ENCODE data around the gene VWA5B2. TPM values are rescaled to one million over a fixed set of nuclear protein-coding genes. Genes with fewer than 3 reads are reported as not detected.

Gene VWA5B2
- total RNA-seq, 1 experiment from 2014 or later = 10.6 TPM

DNA sequence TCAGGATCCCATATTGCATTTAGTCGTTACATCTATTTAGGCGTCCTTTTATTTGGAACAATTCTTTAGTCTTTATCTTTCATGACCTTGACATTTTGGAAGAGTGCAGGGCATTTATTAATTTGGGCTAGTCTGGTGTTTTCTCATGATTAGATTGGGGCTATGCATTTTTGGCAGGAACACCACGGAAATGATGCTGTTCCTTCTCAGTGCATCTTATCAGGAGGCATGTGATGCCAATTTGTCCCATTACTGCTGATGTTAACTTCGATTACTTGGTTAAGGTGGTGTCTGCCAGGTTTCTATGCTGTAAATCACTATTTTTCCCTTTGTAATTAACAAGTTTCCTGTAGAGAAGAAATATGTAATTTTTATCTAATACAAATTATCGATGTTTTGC lies 18.1 kb upstream of the VWA5B2 start:
- Histone ChIP-seq H2AFZ (ENCODE audit: low read depth, low read length, poor library complexity, severe bottlenecking) (no peak overlapping the region), H3K36me3 (ENCODE audit: control insufficient read depth in 1 of 2, insufficient read depth in 2 of 2, low read length in 2 of 2) (no peaks in the 10 kb centered on the region), H3K9ac (ENCODE audit: low read length) (no peak overlapping the region), H3K4me3 (replicated peaks in 1 of 2; ENCODE audit: low read depth in 1 of 2, low read length in 2 of 2) (no peak overlapping the region), H3K4me1 (ENCODE audit: control insufficient read depth in 1 of 2, insufficient read depth in 2 of 2, low read length in 2 of 2) (no peaks in the 10 kb centered on the region), H3K9me3 (ENCODE audit: control insufficient read depth in 1 of 2, insufficient read depth in 1 of 2, low read depth in 1 of 2, low read length in 2 of 2) (no peaks in the 10 kb centered on the region), H3K9me2 (ENCODE audit: insufficient read depth) (no peaks in the 10 kb centered on the region), H3K27ac (ENCODE audit: low read depth, low read length) (no peak overlapping the region), H3K79me2 (ENCODE audit: insufficient read depth, low read length) (no peaks in the 10 kb centered on the region), H3K4me2 (ENCODE audit: low read length) (no peak overlapping the region), H3K27me3 (ENCODE audit: insufficient read depth, low read length) (no peaks in the 10 kb centered on the region), H4K20me1 (ENCODE audit: insufficient read depth) (no peaks in the 10 kb centered on the region)
- intact Hi-C loops (cut with micrococcal nuclease) = no loop called here
- no peak for ATAC-seq
- no TSS peak for BruUV-seq (replicated peaks)
- TF ChIP-seq, protein P1, sequence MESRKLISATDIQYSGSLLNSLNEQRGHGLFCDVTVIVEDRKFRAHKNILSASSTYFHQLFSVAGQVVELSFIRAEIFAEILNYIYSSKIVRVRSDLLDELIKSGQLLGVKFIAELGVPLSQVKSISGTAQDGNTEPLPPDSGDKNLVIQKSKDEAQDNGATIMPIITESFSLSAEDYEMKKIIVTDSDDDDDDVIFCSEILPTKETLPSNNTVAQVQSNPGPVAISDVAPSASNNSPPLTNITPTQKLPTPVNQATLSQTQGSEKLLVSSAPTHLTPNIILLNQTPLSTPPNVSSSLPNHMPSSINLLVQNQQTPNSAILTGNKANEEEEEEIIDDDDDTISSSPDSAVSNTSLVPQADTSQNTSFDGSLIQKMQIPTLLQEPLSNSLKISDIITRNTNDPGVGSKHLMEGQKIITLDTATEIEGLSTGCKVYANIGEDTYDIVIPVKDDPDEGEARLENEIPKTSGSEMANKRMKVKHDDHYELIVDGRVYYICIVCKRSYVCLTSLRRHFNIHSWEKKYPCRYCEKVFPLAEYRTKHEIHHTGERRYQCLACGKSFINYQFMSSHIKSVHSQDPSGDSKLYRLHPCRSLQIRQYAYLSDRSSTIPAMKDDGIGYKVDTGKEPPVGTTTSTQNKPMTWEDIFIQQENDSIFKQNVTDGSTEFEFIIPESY (IDR thresholded peaks at IDR 0.05; ENCODE audit: extremely low read depth, insufficient replicate concordance, low read length) = no peak
- TF ChIP-seq REST (IDR thresholded peaks at IDR 0.05; ENCODE audit: low read depth) = no peak
- TF ChIP-seq TCF7L2 (IDR thresholded peaks at IDR 0.05; ENCODE audit: borderline replicate concordance, extremely low read depth, insufficient read depth, insufficient read length) = no peak
- TF ChIP-seq POLR2A (IDR thresholded peaks at IDR 0.05; ENCODE audit: borderline replicate concordance, extremely low read depth, insufficient read depth, insufficient read length) = no peak
- TF ChIP-seq EGR1 (IDR thresholded peaks at IDR 0.05; ENCODE audit: low read depth) = no peak
- TF ChIP-seq SP1 (IDR thresholded peaks at IDR 0.05; ENCODE audit: low read depth) = no peak
- no peak for TF ChIP-seq JUND (IDR thresholded peaks at IDR 0.05)
- TF ChIP-seq ATF3 (IDR thresholded peaks at IDR 0.05) = no peak
- no peak for TF ChIP-seq EZH2 (IDR thresholded peaks at IDR 0.05)
- TF ChIP-seq SIN3A (IDR thresholded peaks at IDR 0.05; ENCODE audit: low read depth) = no peak
- no peak for TF ChIP-seq ZFX (IDR thresholded peaks at IDR 0.05)
- TF ChIP-seq SRF (IDR thresholded peaks at IDR 0.05; ENCODE audit: low read depth) = no peak
- TF ChIP-seq CTCF (IDR thresholded peaks at IDR 0.05 in 2 of 3, conservative IDR thresholded peaks at IDR 0.05 in 1 of 3; ENCODE audit: borderline replicate concordance in 1 of 3, insufficient read depth in 1 of 3, low read depth in 2 of 3, low read length in 2 of 3) = no peak
- POLR2A ChIA-PET = no interaction called here
- CTCF ChIA-PET = interaction anchor here (0.8 kb wide), 1 partner anchor 16 kb away, joined by 3 read pairs; no protein-coding TSS in a partner anchor
- no peak for DNase-seq (ENCODE audit: low read depth, low spot score)
- RAD21 ChIA-PET (ENCODE audit: low non-redundant PET in 1 of 2, low total read pairs in 2 of 2, uncharacterized antibody in 2 of 2, unreplicated experiment in 2 of 2) = no interaction called here
